ENCODE results near the gene BAIAP2. TPM values are rescaled to one million over a fixed set of nuclear protein-coding genes. Genes with fewer than 3 reads are reported as not detected.

The BAIAP2 gene
- polyA plus RNA-seq, 1 experiment, result 9.6 TPM

DNA sequence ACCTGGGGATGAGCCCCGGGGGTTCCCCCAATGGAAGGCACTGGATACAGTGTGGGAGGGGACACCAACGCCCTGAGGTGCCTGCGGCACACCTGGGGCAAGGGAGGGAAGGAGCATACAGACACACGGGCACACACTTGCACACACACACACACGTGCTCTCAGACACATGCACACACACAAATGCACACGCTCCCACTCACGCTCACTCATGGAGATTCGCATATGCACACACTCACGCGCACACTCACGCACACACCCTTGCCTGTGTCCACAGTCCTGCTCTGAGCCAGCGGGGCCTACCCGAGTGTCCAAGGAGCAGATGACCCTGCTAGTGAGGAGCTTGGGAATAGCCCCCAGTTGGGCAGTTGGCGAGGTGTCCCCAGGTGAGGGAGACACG lies 113.6 kb downstream of the BAIAP2 start:
- TF ChIP-seq, protein P1, sequence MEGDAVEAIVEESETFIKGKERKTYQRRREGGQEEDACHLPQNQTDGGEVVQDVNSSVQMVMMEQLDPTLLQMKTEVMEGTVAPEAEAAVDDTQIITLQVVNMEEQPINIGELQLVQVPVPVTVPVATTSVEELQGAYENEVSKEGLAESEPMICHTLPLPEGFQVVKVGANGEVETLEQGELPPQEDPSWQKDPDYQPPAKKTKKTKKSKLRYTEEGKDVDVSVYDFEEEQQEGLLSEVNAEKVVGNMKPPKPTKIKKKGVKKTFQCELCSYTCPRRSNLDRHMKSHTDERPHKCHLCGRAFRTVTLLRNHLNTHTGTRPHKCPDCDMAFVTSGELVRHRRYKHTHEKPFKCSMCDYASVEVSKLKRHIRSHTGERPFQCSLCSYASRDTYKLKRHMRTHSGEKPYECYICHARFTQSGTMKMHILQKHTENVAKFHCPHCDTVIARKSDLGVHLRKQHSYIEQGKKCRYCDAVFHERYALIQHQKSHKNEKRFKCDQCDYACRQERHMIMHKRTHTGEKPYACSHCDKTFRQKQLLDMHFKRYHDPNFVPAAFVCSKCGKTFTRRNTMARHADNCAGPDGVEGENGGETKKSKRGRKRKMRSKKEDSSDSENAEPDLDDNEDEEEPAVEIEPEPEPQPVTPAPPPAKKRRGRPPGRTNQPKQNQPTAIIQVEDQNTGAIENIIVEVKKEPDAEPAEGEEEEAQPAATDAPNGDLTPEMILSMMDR (IDR thresholded peaks at IDR 0.05; ENCODE audit: low read depth, low read length), result no peak
- POLR2A ChIA-PET, result interaction anchor here (0.6 kb wide), 1 partner anchor 359 kb away, joined by 3 read pairs; no protein-coding TSS in a partner anchor
- Histone ChIP-seq H3K27me3 (ENCODE audit: control insufficient read depth, insufficient read depth, low read length) (peaks cover 20% of the 10 kb centered on the region), H3K4me3 (ENCODE audit: low read depth, low read length) (no peak overlapping the region), H3K9me3 (ENCODE audit: control insufficient read depth, insufficient read depth, low read length) (no peaks in the 10 kb centered on the region; the same call in 1 of the 2 replicates), H3K27ac (ENCODE audit: low read depth, low read length) (no peak overlapping the region)
- no peak for DNase-seq (ENCODE audit: low read depth, low spot score)
- CTCF ChIA-PET, result no interaction called here

GRCh38 chr17:81148986-81149533 lies 114.1 kb downstream of the BAIAP2 start:
- CTCF ChIA-PET, result no interaction called here
- no peaks in the 10 kb centered on the region; the same call in 1 of the 2 replicates for H3K9me3 ChIP-seq (ENCODE audit: control insufficient read depth, insufficient read depth, low read length)
- no peak overlapping the region for H3K27ac ChIP-seq (ENCODE audit: low read depth, low read length)
- no peak overlapping the region for H3K4me3 ChIP-seq (ENCODE audit: low read depth, low read length)
- POLR2A ChIA-PET, result no interaction called here
- TF ChIP-seq, protein P1 (IDR thresholded peaks at IDR 0.05; ENCODE audit: low read depth, low read length), result no peak
- DNase-seq (ENCODE audit: low read depth, low spot score), result no peak
- H3K27me3 ChIP-seq (ENCODE audit: control insufficient read depth, insufficient read depth, low read length), result peaks cover 20% of the 10 kb centered on the region

DNA sequence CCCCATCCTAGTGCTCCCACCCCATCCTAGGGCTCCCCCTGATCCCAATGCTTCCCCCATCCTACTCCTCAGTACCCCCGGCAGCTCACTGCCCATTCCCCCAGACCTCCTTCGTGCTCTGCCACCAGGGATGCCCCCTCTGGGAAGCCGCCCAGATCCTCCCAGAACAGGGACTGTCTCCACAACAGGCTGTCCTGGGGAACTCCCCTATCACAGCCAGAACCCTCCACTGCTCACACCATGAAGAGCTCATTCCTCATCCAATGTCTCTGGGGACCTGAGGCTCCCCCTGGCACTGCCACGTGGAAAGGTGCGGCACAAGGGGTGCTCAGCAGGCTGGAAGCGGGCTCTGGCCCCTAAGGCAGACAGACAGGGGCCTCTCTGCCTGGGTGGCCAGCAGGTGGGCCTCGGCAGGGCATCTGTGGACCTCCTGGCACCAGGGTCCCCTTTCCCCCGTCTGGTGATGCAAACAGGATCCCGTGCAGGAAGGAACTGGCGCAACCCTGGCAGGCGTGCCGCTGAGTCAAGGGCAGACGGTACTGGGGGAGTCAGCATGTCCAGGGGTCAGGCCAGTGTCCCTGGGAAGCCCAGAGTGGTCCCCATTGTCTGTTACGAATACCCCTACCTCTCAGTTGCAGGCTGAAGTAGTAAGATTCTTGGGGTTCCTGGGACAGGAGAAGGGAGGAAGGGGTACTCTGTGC lies 115.6 kb downstream of the BAIAP2 start:
- DNase-seq (ENCODE audit: low read depth, low spot score), result no peak
- H3K27me3 ChIP-seq (ENCODE audit: control insufficient read depth, insufficient read depth, low read length), result peaks cover 14% of the 10 kb centered on the region
- no peak overlapping the region for H3K4me3 ChIP-seq (ENCODE audit: low read depth, low read length)
- ChIA-PET POLR2A (no interaction called here), CTCF (no interaction called here)
- TF ChIP-seq, protein P1 (IDR thresholded peaks at IDR 0.05; ENCODE audit: low read depth, low read length), result no peak
- H3K9me3 ChIP-seq (ENCODE audit: control insufficient read depth, insufficient read depth, low read length), result no peaks in the 10 kb centered on the region; the same call in 1 of the 2 replicates
- H3K27ac ChIP-seq (ENCODE audit: low read depth, low read length), result no peak overlapping the region

GRCh38 chr17:81151278-81151677 lies 116.3 kb downstream of the BAIAP2 start:
- H3K27me3 ChIP-seq (ENCODE audit: control insufficient read depth, insufficient read depth, low read length), result peaks cover 14% of the 10 kb centered on the region
- no peaks in the 10 kb centered on the region; the same call in 1 of the 2 replicates for H3K9me3 ChIP-seq (ENCODE audit: control insufficient read depth, insufficient read depth, low read length)
- no peak for DNase-seq (ENCODE audit: low read depth, low spot score)
- TF ChIP-seq, protein P1 (IDR thresholded peaks at IDR 0.05; ENCODE audit: low read depth, low read length), result no peak
- no peak overlapping the region for H3K4me3 ChIP-seq (ENCODE audit: low read depth, low read length)
- H3K27ac ChIP-seq (ENCODE audit: low read depth, low read length), result no peak overlapping the region
- ChIA-PET POLR2A (no interaction called here), CTCF (no interaction called here)

DNA sequence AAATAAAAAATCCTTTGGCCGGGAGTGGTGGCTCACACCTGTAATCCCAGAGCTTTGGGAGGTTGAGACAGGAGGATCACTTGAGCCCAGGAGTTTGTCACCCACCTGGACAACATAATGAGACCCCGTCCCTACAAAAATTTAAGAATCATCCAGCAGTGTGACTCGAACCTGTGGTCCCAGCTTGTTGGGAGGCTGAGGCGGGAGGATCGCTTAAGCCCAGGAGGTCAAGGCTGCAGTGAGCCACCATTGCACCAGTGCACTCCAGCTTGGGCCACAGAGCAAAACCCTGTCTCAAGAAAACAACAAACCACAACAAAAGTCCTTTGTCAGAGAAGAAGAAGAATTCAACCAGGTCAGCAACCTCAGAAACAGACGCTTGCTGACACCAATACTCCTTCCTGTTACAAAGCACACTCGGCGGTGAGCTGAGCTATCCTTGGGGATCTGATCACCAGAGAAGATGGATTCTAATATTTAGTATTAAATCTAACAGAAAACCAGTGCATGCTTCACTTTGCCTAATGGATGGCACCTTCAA lies 117.4 kb downstream of the BAIAP2 start:
- Histone ChIP-seq H3K9me3 (ENCODE audit: control insufficient read depth, insufficient read depth, low read length) (no peaks in the 10 kb centered on the region; the same call in 1 of the 2 replicates), H3K27ac (ENCODE audit: low read depth, low read length) (no peak overlapping the region), H3K27me3 (ENCODE audit: control insufficient read depth, insufficient read depth, low read length) (peaks cover 16% of the 10 kb centered on the region), H3K4me3 (ENCODE audit: low read depth, low read length) (no peak overlapping the region)
- CTCF ChIA-PET, result no interaction called here
- POLR2A ChIA-PET, result no interaction called here
- no peak for DNase-seq (ENCODE audit: low read depth, low spot score)
- TF ChIP-seq, protein P1 (IDR thresholded peaks at IDR 0.05; ENCODE audit: low read depth, low read length), result no peak

All from AG04450 (cell line).